ENCODE data around the gene PKLR.

The PKLR gene

DNA sequence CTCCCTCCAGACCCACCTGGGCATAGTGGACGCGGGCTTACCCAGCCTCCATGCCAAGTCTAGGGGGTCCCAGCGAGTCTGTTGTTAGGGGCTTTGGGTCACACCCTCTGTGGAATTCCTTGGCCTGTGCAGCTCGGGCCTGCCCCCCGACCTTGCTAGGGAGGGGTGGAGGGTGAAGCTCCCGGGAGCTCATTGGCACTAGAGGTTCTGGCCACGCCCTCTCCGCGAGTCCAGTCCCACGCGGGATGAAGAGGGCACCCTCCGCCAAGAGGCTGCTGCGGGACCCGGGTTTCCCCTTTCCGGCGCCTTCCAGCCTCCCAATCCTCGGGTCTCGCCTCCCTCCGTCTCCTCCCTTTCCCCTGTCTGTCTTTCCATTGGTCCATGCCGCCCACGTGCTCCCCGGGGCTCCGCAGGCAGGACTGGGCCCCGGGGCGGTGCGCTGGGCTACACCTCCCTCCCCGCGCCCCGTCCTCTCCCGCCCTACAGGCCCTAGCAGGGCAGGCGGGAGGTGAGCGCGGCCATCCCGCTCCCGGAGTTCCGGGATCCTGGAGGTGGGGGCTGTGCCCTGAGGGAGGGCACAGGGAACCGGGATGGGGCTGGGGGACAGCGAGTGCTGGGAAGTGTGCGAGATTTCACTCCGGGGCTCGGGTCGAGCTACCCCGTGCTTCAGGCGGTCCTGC lies 22.9 kb upstream of the PKLR start:
- TF ChIP-seq TAF1 (IDR thresholded peaks at IDR 0.05; ENCODE audit: borderline replicate concordance, low read depth, low read length) (no peak), POLR2A (IDR thresholded peaks at IDR 0.05; ENCODE audit: low read depth, low read length) (peak; percentile 54; the same call in 1 of the 2 replicates), POLR2AphosphoS5 (IDR thresholded peaks at IDR 0.05; ENCODE audit: low read depth, low read length) (no peak)
- DNase-seq (ENCODE audit: insufficient read length) = peak; percentile 95
- FAIRE-seq = peak; percentile 92

DNA sequence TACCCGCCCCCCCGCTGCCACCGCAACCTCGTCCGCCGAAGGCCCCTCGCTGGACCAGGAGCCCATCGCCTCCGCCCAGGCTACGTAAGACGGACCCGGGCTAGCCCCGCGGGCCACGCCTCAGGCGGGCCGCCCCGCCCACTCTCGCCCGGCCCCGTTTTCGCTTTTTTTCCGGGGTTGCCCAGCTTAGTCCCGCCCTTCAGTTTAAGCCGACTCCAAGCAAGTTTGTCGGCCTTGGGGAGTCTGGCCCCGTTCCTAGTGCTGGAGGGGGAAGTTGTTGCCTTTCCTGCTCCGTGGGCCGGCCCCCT lies 22.4 kb upstream of the PKLR start:
- TF ChIP-seq TAF1 (IDR thresholded peaks at IDR 0.05; ENCODE audit: borderline replicate concordance, low read depth, low read length) (no peak), POLR2AphosphoS5 (IDR thresholded peaks at IDR 0.05; ENCODE audit: low read depth, low read length) (no peak), POLR2A (IDR thresholded peaks at IDR 0.05; ENCODE audit: low read depth, low read length) (no peak)
- DNase-seq (ENCODE audit: insufficient read length) (peak; percentile 81), FAIRE-seq (no peak)

DNA sequence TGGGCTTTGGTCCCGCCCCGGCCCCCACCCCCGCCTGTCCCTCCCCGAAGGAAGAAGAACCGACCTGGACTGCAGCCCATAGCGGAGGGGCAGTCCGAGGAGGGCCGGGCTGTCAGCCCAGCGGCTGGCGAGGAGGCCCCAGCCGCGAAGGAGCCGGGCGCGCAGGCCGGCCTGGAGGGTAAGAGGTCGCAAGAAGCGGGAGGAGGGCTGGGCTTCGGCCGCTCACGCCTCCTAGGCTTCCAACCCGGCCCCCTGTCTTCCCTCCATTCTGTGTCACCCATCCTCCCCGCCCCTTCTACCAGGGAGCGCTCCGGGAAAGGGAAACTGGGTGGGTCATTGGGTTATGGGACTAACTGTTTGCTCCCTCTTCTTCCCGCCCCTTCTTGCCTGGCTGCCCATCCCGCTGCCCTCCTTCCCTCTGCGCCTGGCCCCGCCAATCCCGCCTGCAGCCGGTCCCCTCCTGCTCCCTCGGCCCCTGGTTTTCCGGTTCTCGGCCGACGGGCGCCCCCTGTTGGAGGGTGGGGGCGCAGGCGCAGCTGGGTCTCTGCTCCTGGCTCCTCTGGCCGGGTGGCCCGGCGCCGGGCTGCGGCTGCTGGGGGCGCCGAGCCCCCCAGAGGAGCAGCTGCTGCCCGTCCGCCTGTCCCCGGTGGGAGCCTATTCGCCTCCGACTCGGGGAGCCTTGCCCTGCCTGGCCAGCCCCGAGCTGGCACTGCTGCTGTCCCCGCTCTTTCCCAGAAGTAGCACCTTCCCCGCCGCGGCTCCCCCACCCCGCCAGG lies 21.9 kb upstream of the PKLR start:
- FAIRE-seq (peak; percentile 89), DNase-seq (ENCODE audit: insufficient read length) (peak; percentile 91)
- no peak for TF ChIP-seq TAF1 (IDR thresholded peaks at IDR 0.05; ENCODE audit: borderline replicate concordance, low read depth, low read length)
- TF ChIP-seq POLR2AphosphoS5 (IDR thresholded peaks at IDR 0.05; ENCODE audit: low read depth, low read length) = no peak
- no peak for TF ChIP-seq POLR2A (IDR thresholded peaks at IDR 0.05; ENCODE audit: low read depth, low read length)

DNA sequence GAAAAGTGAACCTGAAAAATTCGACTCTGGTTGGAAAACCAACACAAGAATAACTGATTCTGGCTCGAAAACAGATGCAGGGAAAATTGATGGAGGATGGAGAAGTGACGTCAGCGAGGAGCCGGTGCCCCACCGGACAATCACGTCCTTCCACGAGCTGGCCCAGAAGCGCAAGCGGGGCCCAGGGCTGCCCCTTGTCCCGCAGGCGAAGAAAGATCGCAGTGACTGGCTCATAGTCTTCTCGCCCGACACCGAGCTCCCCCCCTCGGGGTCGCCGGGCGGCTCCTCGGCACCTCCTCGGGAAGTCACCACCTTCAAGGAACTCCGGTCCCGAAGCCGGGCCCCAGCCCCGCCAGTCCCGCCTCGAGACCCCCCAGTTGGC lies 21.3 kb upstream of the PKLR start:
- no peak for TF ChIP-seq POLR2AphosphoS5 (IDR thresholded peaks at IDR 0.05; ENCODE audit: low read depth, low read length)
- no peak for TF ChIP-seq POLR2A (IDR thresholded peaks at IDR 0.05; ENCODE audit: low read depth, low read length)
- DNase-seq (ENCODE audit: insufficient read length) (no peak), FAIRE-seq (peak; percentile 5)

DNA sequence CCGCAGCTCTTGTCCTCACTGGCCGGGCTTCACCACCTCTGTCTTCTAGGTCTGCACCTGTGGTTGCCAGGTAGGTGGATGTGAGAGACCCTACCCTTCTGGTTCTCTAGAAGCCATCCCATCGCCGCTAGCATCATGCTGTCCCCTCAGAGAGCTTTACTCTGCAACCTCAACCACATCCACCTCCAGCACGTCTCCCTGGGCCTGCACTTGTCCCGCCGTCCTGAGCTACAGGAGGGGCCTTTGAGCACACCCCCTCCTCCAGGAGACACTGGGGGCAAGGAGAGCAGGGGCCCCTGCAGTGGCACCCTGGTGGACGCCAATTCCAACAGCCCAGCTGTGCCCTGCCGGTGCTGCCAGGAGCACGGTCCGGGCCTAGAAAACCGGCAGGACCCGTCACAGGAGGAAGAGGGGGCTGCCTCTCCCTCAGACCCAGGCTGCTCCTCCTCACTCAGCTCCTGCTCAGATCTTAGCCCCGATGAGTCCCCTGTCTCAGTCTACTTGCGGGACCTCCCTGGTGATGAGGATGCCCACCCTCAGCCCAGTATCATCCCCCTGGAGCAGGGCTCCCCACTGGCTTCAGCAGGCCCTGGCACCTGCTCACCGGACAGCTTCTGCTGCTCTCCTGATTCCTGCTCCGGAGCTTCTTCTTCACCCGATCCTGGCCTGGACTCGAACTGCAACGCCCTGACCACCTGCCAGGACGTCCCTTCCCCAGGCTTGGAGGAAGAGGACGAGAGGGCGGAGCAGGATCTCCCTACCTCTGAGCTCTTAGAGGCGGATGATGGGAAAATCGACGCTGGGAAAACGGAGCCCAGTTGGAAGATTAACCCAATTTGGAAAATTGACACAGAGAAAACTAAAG lies 20.6 kb upstream of the PKLR start:
- DNase-seq (ENCODE audit: insufficient read length) (no peak), FAIRE-seq (no peak)
- TF ChIP-seq TAF1 (IDR thresholded peaks at IDR 0.05; ENCODE audit: borderline replicate concordance, low read depth, low read length) = no peak
- TF ChIP-seq POLR2AphosphoS5 (IDR thresholded peaks at IDR 0.05; ENCODE audit: low read depth, low read length) = no peak
- no peak for TF ChIP-seq POLR2A (IDR thresholded peaks at IDR 0.05; ENCODE audit: low read depth, low read length)

DNA sequence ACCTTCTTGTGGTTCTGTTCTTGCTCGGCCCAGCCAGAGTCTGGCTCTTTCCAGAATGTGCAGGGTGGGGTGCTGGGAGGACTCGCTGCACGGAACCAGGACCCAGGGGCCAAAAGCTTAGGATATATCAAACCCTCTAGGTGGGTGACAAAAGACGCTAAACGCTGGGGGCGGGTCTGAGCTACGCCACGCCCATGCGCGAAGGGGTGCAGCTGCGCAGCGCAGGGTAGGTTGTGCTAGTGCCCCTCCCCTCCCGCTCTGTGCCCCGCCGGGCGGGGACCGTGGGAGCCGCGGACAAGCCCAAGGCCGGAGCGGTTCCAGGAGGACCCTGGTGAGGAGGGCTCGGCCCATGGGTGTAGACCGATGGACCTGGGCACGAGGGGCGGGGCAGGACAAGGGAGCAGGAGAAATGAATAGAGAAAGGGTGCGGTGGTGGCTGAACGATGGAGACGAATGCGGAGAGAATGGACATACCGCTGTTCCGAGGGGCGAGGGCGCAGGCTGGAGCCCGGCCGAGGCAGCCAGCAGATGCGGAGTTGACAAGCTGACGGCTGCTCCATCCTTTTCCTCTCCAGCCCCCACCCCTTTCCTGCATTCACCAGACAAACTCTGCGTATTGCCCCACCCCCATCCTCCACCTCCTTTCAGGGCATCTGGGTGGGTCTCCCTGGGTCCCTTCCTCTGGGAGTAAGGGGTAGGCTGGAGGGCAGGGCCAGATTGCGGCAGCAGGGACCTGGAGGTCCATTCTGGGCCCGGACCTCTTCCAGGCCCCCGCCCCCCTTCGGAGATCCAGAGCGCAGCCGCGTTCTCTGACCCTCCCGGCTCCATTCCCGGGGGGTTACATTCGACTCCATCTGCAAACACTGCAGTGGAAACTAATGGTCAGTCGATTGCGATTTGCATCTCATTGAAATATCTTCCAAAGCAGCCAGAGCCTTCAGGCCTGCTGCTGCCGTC lies 19.7 kb upstream of the PKLR start, which contains the start of gene RUSC1:
RUSC1 (plus strand) TSS at position 234 of the 957 bp plus-strand sequence. CDS start 880 bp downstream, outside the sequence.
- peak; percentile 27 for FAIRE-seq
- TF ChIP-seq POLR2AphosphoS5 (IDR thresholded peaks at IDR 0.05; ENCODE audit: low read depth, low read length) = no peak
- peak; percentile 17; the same call in 1 of the 2 replicates for TF ChIP-seq POLR2A (IDR thresholded peaks at IDR 0.05; ENCODE audit: low read depth, low read length)
- no peak for TF ChIP-seq TAF1 (IDR thresholded peaks at IDR 0.05; ENCODE audit: borderline replicate concordance, low read depth, low read length)
- no peak for DNase-seq (ENCODE audit: insufficient read length)

DNA sequence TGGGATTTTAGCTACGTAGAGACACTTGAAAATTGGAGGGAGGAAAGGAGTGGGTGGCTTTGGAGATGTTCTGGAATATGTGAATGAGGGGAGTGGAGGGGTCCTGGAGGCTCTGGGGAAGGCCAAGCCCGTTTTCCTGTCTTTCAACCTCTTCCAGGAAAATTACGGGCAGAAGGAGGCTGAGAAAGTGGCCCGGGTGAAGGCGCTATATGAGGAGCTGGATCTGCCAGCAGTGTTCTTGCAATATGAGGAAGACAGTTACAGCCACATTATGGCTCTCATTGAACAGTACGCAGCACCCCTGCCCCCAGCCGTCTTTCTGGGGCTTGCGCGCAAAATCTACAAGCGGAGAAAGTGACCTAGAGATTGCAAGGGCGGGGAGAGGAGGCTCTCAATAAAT lies 19.0 kb upstream of the PKLR start:
- FAIRE-seq (no peak), DNase-seq (ENCODE audit: insufficient read length) (no peak)
- TF ChIP-seq POLR2AphosphoS5 (IDR thresholded peaks at IDR 0.05; ENCODE audit: low read depth, low read length) (no peak), TAF1 (IDR thresholded peaks at IDR 0.05; ENCODE audit: borderline replicate concordance, low read depth, low read length) (no peak), POLR2A (IDR thresholded peaks at IDR 0.05; ENCODE audit: low read depth, low read length) (no peak)

DNA sequence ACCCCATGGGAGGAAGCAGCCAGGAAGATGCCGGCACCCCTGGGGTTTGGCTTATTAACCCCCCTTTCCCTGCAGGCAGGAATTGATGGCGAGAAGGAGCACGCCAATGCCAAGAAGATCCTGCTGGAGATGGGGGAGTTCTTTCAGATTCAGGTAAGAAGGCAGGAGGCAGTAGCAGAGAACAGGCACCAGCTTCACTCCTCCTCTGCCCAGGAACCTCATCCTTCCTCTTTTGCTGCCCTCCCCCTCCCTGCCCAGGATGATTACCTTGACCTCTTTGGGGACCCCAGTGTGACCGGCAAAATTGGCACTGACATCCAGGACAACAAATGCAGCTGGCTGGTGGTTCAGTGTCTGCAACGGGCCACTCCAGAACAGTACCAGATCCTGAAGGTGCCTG lies 18.3 kb upstream of the PKLR start:
- FAIRE-seq (no peak), DNase-seq (ENCODE audit: insufficient read length) (no peak)
- TF ChIP-seq POLR2A (IDR thresholded peaks at IDR 0.05; ENCODE audit: low read depth, low read length) (no peak), POLR2AphosphoS5 (IDR thresholded peaks at IDR 0.05; ENCODE audit: low read depth, low read length) (no peak), TAF1 (IDR thresholded peaks at IDR 0.05; ENCODE audit: borderline replicate concordance, low read depth, low read length) (no peak)

DNA sequence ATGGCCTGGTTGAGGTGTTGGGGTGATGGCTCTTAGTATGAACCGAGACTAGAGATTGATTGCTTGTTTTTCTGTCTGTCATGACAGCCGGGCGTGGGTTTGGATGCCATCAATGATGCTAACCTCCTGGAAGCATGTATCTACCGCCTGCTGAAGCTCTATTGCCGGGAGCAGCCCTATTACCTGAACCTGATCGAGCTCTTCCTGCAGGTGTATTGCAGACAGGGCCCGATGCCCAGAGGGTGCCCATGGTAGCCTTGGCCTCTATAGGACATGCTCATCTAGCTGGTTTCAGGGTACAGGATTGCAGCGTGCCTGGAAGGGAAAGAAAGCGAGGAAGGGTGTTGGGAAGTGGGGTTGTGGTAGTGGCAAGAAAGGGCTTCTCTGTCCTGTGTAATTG lies 16.8 kb upstream of the PKLR start:
- no peak for TF ChIP-seq POLR2A (IDR thresholded peaks at IDR 0.05; ENCODE audit: low read depth, low read length)
- no peak for TF ChIP-seq POLR2AphosphoS5 (IDR thresholded peaks at IDR 0.05; ENCODE audit: low read depth, low read length)
- no peak for TF ChIP-seq TAF1 (IDR thresholded peaks at IDR 0.05; ENCODE audit: borderline replicate concordance, low read depth, low read length)
- DNase-seq (ENCODE audit: insufficient read length) (no peak), FAIRE-seq (no peak)

DNA sequence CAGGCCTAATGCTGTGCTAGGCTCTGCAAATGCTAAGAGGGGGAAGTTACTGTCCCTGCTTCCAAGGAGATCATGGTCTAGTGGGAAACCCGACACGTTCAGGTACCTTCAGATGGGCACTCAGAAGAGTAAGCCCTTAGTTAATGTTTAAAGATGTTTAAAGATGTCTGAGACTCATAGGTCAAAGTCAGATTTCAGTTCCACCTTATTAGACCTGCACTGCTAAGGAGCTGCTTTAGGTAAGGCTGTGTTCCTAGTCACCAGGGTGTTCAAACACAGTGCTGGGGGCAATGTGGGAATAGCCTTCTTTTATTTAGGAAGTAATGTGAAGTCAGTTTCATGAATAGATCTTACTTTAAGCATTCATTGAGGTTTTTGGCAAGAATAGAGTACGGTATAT lies 15.7 kb upstream of the PKLR start:
- TF ChIP-seq POLR2AphosphoS5 (IDR thresholded peaks at IDR 0.05; ENCODE audit: low read depth, low read length) = no peak
- FAIRE-seq (no peak), DNase-seq (ENCODE audit: insufficient read length) (no peak)

DNA sequence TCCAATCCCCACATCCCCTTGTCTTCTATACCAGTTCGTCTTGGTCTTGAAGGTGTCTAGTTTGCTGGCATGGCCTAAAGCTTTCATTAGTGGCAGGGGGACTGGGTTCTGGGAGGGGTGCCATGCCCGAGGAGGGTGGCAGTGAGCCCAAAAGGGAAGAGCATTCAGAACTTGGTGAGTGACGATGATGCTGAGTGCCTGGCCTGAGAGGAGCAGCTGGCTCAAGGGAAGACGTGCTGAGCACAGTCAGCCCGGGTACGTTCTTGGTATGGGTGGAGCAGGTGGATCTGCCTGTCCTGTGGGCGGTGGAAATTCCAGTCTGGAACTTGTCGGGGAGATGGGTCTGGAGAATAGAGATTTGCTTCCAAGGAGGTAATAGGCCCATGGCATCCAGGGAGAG lies 12.0 kb upstream of the PKLR start:
- FAIRE-seq = no peak
- DNase-seq (ENCODE audit: insufficient read length) = no peak
- no peak for TF ChIP-seq POLR2A (IDR thresholded peaks at IDR 0.05; ENCODE audit: low read depth, low read length)
- TF ChIP-seq TAF1 (IDR thresholded peaks at IDR 0.05; ENCODE audit: borderline replicate concordance, low read depth, low read length) = no peak
- TF ChIP-seq POLR2AphosphoS5 (IDR thresholded peaks at IDR 0.05; ENCODE audit: low read depth, low read length) = no peak
